Lower lobe of right lung (tissue), 2 donors: ENCODE data around the gene TTC33. TPM values are rescaled to one million over a fixed set of nuclear protein-coding genes. Genes with fewer than 3 reads are reported as not detected.
A peak's percentile ranks its signal among the peaks of the same experiment; 100 is the strongest.

Source experiments
- ATAC-seq, 2 donors: fragments of 200-7000 bp; cut with Tn5 transposase; one replicate each; pipeline ENCODE4 v1.9.1; 2020 to 2022; ENCODE audit warnings: mild to moderate bottlenecking in 2 of 2, moderate library complexity in 2 of 2
- DNase-seq: peaks from one replicate; pipeline ENCODE4 v3.0.0-alpha.2; 2020
- H3K27ac ChIP-seq: fragments of 200-600 bp; one replicate; pipeline ENCODE4 v1.8.0; 2022
- H3K27me3 ChIP-seq: fragments of 200-600 bp; one replicate; pipeline ENCODE4 v1.8.0; 2022; ENCODE audit warnings: low read depth
- H3K36me3 ChIP-seq: fragments of 200-600 bp; one replicate; pipeline ENCODE4 v1.8.0; 2022; ENCODE audit warnings: mild to moderate bottlenecking
- H3K4me1 ChIP-seq: fragments of 200-600 bp; one replicate; pipeline ENCODE4 v1.8.0; 2022
- H3K4me3 ChIP-seq: fragments of 200-600 bp; one replicate; pipeline ENCODE4 v1.8.0; 2022; ENCODE audit warnings: mild to moderate bottlenecking
- H3K9me3 ChIP-seq: fragments of 200-600 bp; one replicate; pipeline ENCODE4 v1.8.0; 2022
- CTCF ChIP-seq: fragments of 200-600 bp; IDR thresholded peaks from one replicate; pipeline ENCODE4 v1.8.0; 2022; ENCODE audit warnings: antibody characterized with exemption, mild to moderate bottlenecking
- intact Hi-C: fragments of 100-400 bp; cut with DNase I; formaldehyde crosslinking; loops from one replicate; pipeline ENCODE4 v1.11.0; 2022
- total RNA-seq: library from RNA; stranded (reverse); fragmentation: NEBNext Ultra II Directional; extraction: Animal tissue kit (Norgen Biotek cat#: 25700); gene quantifications from one replicate; pipeline ENCODE4 v1.2.1, GENCODE V29; 2021
- donor health status: DM: no; HTN: yes; CAD: no; lungs with severe emphysema.

TTC33 gene
- total RNA-seq, 1 donor from 2014 or later: 14.9 TPM

GRCh38 chr5:40757400-40757799 is 1.6 kb upstream of the TTC33 start:
- Histone ChIP-seq H3K27me3 (no peaks in the 10 kb centered on the region), H3K27ac (no peak overlapping the region), H3K9me3 (no peaks in the 10 kb centered on the region), H3K36me3 (peaks cover 27% of the 10 kb centered on the region), H3K4me3 (no peak overlapping the region), H3K4me1 (peaks cover 12% of the 10 kb centered on the region)
- TF ChIP-seq CTCF: no peak
- intact Hi-C loops: no loop called here
- no peak for ATAC-seq
- DNase-seq: no peak

- Histone ChIP-seq H3K36me3 (peaks cover 7% of the 10 kb centered on the region), H3K27ac (peak overlapping the region; percentile 91), H3K4me3 (peak overlapping the region; percentile 90), H3K4me1 (peaks cover 12% of the 10 kb centered on the region), H3K9me3 (no peaks in the 10 kb centered on the region), H3K27me3 (no peaks in the 10 kb centered on the region)
- intact Hi-C loops: no loop called here
- TF ChIP-seq CTCF: peak; percentile 68
- DNase-seq (peak; percentile 74), ATAC-seq (peak; percentile 92 to 94)
Observed at GRCh38 chr5:40755093-40755406, 711 bp downstream of the TTC33 start.

- peaks cover 12% of the 10 kb centered on the region for H3K4me1 ChIP-seq
- peaks cover 6% of the 10 kb centered on the region for H3K36me3 ChIP-seq
- H3K4me3 ChIP-seq: peak overlapping the region; percentile 90
- intact Hi-C loops: no loop called here
- H3K9me3 ChIP-seq: no peaks in the 10 kb centered on the region
- no peak for TF ChIP-seq CTCF
- peak overlapping the region; percentile 91 for H3K27ac ChIP-seq
- DNase-seq (no peak), ATAC-seq (peak; percentile 22 to 51)
- no peaks in the 10 kb centered on the region for H3K27me3 ChIP-seq
Observed at GRCh38 chr5:40754381-40755092, 1.2 kb downstream of the TTC33 start.

GRCh38 chr5:40746703-40747102 is 9.1 kb downstream of the TTC33 start:
- Histone ChIP-seq H3K27me3 (no peaks in the 10 kb centered on the region), H3K27ac (no peak overlapping the region), H3K4me1 (peaks cover 11% of the 10 kb centered on the region), H3K4me3 (no peak overlapping the region), H3K9me3 (no peaks in the 10 kb centered on the region), H3K36me3 (peaks cover 13% of the 10 kb centered on the region)
- intact Hi-C loops: no loop called here
- no peak for DNase-seq
- TF ChIP-seq CTCF: no peak
- ATAC-seq: no peak

GRCh38 chr5:40743771-40744170 is 12.0 kb downstream of the TTC33 start:
- Histone ChIP-seq H3K27me3 (no peaks in the 10 kb centered on the region), H3K36me3 (peaks cover 23% of the 10 kb centered on the region), H3K9me3 (no peaks in the 10 kb centered on the region), H3K4me3 (no peak overlapping the region), H3K27ac (no peak overlapping the region), H3K4me1 (peaks cover 11% of the 10 kb centered on the region)
- no peak for TF ChIP-seq CTCF
- ATAC-seq (no peak), DNase-seq (no peak)
- intact Hi-C loops: no loop called here
